ENCODE measurements around the gene ANKRD49. TPM values are rescaled to one million over a fixed set of nuclear protein-coding genes. Genes with fewer than 3 reads are reported as not detected.

Gene ANKRD49, protein sequence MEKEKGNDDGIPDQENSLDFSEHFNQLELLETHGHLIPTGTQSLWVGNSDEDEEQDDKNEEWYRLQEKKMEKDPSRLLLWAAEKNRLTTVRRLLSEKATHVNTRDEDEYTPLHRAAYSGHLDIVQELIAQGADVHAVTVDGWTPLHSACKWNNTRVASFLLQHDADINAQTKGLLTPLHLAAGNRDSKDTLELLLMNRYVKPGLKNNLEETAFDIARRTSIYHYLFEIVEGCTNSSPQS
- total RNA-seq (ENCODE audit: unreplicated experiment) = 11.9 TPM
- long read RNA-seq, partial matches to known transcripts = 0 of 6 reads
- long read RNA-seq, other reads (novel, unspliced or antisense) = 1 of 6 reads

DNA sequence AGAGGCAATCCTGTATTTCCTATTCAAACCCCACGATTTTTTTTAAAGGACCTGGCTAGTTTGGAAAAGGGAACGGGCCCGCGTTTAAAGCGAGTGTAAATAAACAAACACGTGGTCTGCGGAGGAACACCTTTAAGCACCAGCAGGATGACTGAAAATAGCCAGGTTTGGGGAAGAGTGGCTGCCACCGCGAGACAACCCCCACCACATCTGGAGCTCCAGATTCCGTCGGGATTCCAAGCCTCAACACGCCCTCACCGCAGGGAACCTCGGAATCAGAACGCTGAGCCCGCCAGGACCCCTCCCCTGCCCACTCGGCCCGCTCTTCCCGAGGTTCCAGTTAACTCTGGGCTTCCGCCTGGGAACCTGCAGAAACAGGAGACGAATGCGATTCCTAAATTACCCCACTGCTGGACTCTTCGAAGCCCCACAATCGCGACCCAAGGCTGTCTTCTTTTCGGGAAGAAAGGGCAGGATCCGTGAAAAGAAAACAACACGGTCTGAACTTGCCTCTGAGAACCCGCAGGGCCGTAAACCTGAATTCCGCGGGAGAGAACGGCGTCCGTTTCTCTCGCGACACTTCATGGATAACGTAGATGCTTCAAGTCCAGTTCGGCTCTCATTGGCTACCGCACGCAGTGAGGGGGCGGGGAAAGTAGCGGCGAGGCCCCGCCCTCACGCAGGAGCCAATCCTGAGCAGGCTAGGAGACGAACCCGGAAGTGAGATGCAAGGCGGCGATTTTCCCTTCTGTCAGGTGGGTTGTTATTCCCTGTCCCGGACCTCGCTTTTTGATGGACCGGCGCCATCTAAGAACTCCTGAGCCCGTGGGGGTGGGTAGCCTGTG is at the start of gene ANKRD49, which contains the start of gene MRE11:
Gene ANKRD49, plus strand, starts transcription at position 704 of the 845 bp plus-strand sequence. CDS start 2,710 bp downstream, outside the sequence.
Gene MRE11, minus strand, starts transcription at position 564 of the 845 bp plus-strand sequence. CDS start 1,043 bp downstream, outside the sequence.
- Mint-ChIP-seq H3K27me3 (ENCODE audit: unreplicated experiment) (peaks cover 1% of the 10 kb centered on the region), H3K4me3 (ENCODE audit: unreplicated experiment) (peak within 1 kb of the TSS; percentile 91), H3K36me3 (ENCODE audit: unreplicated experiment) (peaks cover 3% of the 10 kb centered on the region), H3K9me3 (ENCODE audit: unreplicated experiment) (no peaks in the 10 kb centered on the region), H3K27ac (ENCODE audit: unreplicated experiment) (peak within 1 kb of the TSS; percentile 40), H3K4me1 (ENCODE audit: low read depth, unreplicated experiment) (peaks cover 4% of the 10 kb centered on the region)
- DNase-seq = peak; percentile 96
- TF ChIP-seq, protein P1, sequence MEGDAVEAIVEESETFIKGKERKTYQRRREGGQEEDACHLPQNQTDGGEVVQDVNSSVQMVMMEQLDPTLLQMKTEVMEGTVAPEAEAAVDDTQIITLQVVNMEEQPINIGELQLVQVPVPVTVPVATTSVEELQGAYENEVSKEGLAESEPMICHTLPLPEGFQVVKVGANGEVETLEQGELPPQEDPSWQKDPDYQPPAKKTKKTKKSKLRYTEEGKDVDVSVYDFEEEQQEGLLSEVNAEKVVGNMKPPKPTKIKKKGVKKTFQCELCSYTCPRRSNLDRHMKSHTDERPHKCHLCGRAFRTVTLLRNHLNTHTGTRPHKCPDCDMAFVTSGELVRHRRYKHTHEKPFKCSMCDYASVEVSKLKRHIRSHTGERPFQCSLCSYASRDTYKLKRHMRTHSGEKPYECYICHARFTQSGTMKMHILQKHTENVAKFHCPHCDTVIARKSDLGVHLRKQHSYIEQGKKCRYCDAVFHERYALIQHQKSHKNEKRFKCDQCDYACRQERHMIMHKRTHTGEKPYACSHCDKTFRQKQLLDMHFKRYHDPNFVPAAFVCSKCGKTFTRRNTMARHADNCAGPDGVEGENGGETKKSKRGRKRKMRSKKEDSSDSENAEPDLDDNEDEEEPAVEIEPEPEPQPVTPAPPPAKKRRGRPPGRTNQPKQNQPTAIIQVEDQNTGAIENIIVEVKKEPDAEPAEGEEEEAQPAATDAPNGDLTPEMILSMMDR (IDR thresholded peaks at IDR 0.05; ENCODE audit: partially characterized antibody, unreplicated experiment) = no peak

DNA sequence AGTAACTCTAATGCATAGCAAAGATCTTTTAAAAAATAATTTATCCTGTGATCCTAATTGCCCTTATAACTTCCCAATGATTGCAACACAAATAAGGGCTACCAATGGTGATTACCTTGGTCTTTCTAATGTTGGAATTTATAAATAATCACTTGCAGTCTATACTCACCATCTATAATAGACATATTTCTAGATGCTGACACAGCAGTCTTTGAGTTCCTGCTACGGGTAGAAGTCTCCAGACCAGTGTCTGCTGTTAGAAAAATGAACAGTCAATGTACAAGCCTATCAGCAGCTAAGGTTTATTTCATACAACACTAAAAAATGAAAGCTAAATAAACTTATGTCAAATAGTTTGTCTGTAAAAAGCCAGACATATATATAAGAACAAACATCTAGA is 48.1 kb upstream of the ANKRD49 start:
- TF ChIP-seq, protein P1 (IDR thresholded peaks at IDR 0.05; ENCODE audit: partially characterized antibody, unreplicated experiment) = no peak
- Mint-ChIP-seq H3K27ac (ENCODE audit: unreplicated experiment) (no peak overlapping the region), H3K27me3 (ENCODE audit: unreplicated experiment) (peaks cover 3% of the 10 kb centered on the region), H3K9me3 (ENCODE audit: unreplicated experiment) (peaks cover 2% of the 10 kb centered on the region), H3K4me1 (ENCODE audit: low read depth, unreplicated experiment) (peaks cover 11% of the 10 kb centered on the region), H3K4me3 (ENCODE audit: unreplicated experiment) (no peak overlapping the region), H3K36me3 (ENCODE audit: unreplicated experiment) (no peaks in the 10 kb centered on the region)
- no peak for DNase-seq

DNA sequence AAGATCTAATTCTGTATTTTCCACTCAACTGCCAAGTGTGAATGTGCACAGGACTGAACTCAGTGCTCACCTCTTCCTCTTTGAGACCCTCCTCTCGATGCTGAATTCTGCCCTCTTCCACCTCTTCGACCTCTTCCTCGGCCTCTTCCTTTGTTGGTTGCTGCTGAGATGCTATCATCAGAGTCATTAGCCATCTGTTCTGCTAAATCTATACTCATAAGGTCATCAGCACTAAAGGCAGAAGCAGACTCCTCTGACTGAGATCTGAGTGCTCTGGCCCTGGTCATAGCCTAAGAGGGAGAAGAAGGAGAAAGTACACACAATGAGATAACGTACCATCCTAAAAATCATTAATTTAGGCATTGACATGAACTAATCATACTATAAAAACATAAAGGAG is 46.6 kb upstream of the ANKRD49 start:
- peaks cover 3% of the 10 kb centered on the region for H3K27me3 Mint-ChIP-seq (ENCODE audit: unreplicated experiment)

DNA sequence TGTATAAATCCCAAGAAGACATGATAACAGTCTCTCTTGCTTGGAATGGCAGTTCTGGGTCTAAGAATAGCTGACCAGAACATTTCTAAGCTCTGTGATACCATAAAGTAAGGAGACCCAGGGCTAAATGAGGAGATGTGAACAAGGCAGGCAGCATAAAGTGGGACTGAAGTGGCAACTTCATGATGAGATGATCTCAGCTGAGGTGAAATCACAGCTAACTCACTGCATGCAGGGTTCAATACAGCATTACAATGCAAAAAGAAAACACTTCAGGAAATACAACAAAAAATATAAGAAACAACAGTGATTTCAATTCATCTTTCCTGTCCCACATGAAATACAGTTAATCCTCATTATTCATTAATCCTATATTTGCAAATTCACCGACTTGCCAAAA is 44.8 kb upstream of the ANKRD49 start:
- H3K27ac Mint-ChIP-seq (ENCODE audit: unreplicated experiment) = peak overlapping the region; percentile 69
- no peak overlapping the region for H3K4me3 Mint-ChIP-seq (ENCODE audit: unreplicated experiment)
- no peak for DNase-seq
- TF ChIP-seq, protein P1 (IDR thresholded peaks at IDR 0.05; ENCODE audit: partially characterized antibody, unreplicated experiment) = no peak
- peaks cover 3% of the 10 kb centered on the region for H3K27me3 Mint-ChIP-seq (ENCODE audit: unreplicated experiment)
- H3K4me1 Mint-ChIP-seq (ENCODE audit: low read depth, unreplicated experiment) = peaks cover 11% of the 10 kb centered on the region
- H3K9me3 Mint-ChIP-seq (ENCODE audit: unreplicated experiment) = no peaks in the 10 kb centered on the region
- H3K36me3 Mint-ChIP-seq (ENCODE audit: unreplicated experiment) = no peaks in the 10 kb centered on the region

More for the DNA sequence above, 46.6 kb upstream of the ANKRD49 start:
- TF ChIP-seq, protein P1 (IDR thresholded peaks at IDR 0.05; ENCODE audit: partially characterized antibody, unreplicated experiment) = no peak
- Mint-ChIP-seq H3K4me1 (ENCODE audit: low read depth, unreplicated experiment) (peaks cover 11% of the 10 kb centered on the region), H3K4me3 (ENCODE audit: unreplicated experiment) (peak overlapping the region; percentile 58), H3K9me3 (ENCODE audit: unreplicated experiment) (peaks cover 2% of the 10 kb centered on the region), H3K36me3 (ENCODE audit: unreplicated experiment) (no peaks in the 10 kb centered on the region), H3K27ac (ENCODE audit: unreplicated experiment) (peak overlapping the region; percentile 95)
- peak; percentile 15 for DNase-seq
